Measurements from ENCODE around the gene DNMT1. TPM values are rescaled to one million over a fixed set of nuclear protein-coding genes. Genes with fewer than 3 reads are reported as not detected.
"Not testable (repeated sequence)": the region's sequence is repeated elsewhere in the genome, so short reads cannot be mapped to it uniquely, and the experiment has no call there.

The DNMT1 gene
- total RNA-seq, 2 donors from 2014 or later, result 57.5 to 61.2 TPM

GRCh38 chr19:10207026-10207425 lies 12.3 kb upstream of the DNMT1 start:
- Histone ChIP-seq H3K36me3 (no peaks in the 10 kb centered on the region), H3K27ac (no peak overlapping the region), H3K4me3 (no peak overlapping the region), H3K4me1 (ENCODE audit: control insufficient read depth in 1 of 2, low read depth in 2 of 2) (no peaks in the 10 kb centered on the region), H3K27me3 (replicated peaks; ENCODE audit: insufficient read depth) (no peaks in the 10 kb centered on the region), H3K9me3 (no peaks in the 10 kb centered on the region)
- TF ChIP-seq CTCF (IDR thresholded peaks at IDR 0.05), result no peak
- ATAC-seq (ENCODE audit: insufficient number of reproducible peaks, low FRiP score, low read depth), result no peak
- no peak for DNase-seq (ENCODE audit: low spot score)

- TF ChIP-seq CTCF (IDR thresholded peaks at IDR 0.05), result no peak
- H3K4me3 ChIP-seq, result no peak overlapping the region
- DNase-seq (ENCODE audit: low spot score), result no peak
- H3K27me3 ChIP-seq (replicated peaks; ENCODE audit: insufficient read depth), result no peaks in the 10 kb centered on the region
- H3K4me1 ChIP-seq (ENCODE audit: control insufficient read depth in 1 of 2, low read depth in 2 of 2), result no peaks in the 10 kb centered on the region
- H3K9me3 ChIP-seq, result no peaks in the 10 kb centered on the region
- H3K36me3 ChIP-seq, result no peaks in the 10 kb centered on the region
- H3K27ac ChIP-seq, result no peak overlapping the region
- no peak for ATAC-seq (ENCODE audit: insufficient number of reproducible peaks, low FRiP score, low read depth)
Observed at GRCh38 chr19:10206226-10206885, 11.6 kb upstream of the DNMT1 start.

- Histone ChIP-seq H3K27ac (no peak overlapping the region), H3K4me3 (no peak overlapping the region), H3K9me3 (no peaks in the 10 kb centered on the region), H3K27me3 (replicated peaks; ENCODE audit: insufficient read depth) (no peaks in the 10 kb centered on the region), H3K4me1 (ENCODE audit: control insufficient read depth in 1 of 2, low read depth in 2 of 2) (no peaks in the 10 kb centered on the region), H3K36me3 (no peaks in the 10 kb centered on the region)
- ATAC-seq (ENCODE audit: insufficient number of reproducible peaks, low FRiP score, low read depth), result no peak
- TF ChIP-seq CTCF (IDR thresholded peaks at IDR 0.05), result no peak
- DNase-seq (ENCODE audit: low spot score), result no peak
Observed at GRCh38 chr19:10205636-10206035, 10.9 kb upstream of the DNMT1 start.

- no peak for ATAC-seq (ENCODE audit: insufficient number of reproducible peaks, low FRiP score, low read depth)
Observed at GRCh38 chr19:10203686-10204085, 8.9 kb upstream of the DNMT1 start.

GRCh38 chr19:10201176-10201575 lies 6.4 kb upstream of the DNMT1 start:
- no peak for TF ChIP-seq CTCF (IDR thresholded peaks at IDR 0.05)
- H3K27ac ChIP-seq, result no peak overlapping the region
- no peaks in the 10 kb centered on the region for H3K4me1 ChIP-seq (ENCODE audit: control insufficient read depth in 1 of 2, low read depth in 2 of 2)
- ATAC-seq (ENCODE audit: insufficient number of reproducible peaks, low FRiP score, low read depth) (no peak), DNase-seq (ENCODE audit: low spot score) (no peak)
- no peaks in the 10 kb centered on the region for H3K36me3 ChIP-seq
- H3K27me3 ChIP-seq (replicated peaks; ENCODE audit: insufficient read depth), result no peaks in the 10 kb centered on the region
- H3K9me3 ChIP-seq, result no peaks in the 10 kb centered on the region
- no peak overlapping the region for H3K4me3 ChIP-seq

More at GRCh38 chr19:10203686-10204085, 8.9 kb upstream of the DNMT1 start:
- no peaks in the 10 kb centered on the region for H3K36me3 ChIP-seq
- no peak overlapping the region for H3K4me3 ChIP-seq
- H3K27ac ChIP-seq, result no peak overlapping the region
- no peaks in the 10 kb centered on the region for H3K4me1 ChIP-seq (ENCODE audit: control insufficient read depth in 1 of 2, low read depth in 2 of 2)
- DNase-seq (ENCODE audit: low spot score), result no peak
- no peaks in the 10 kb centered on the region for H3K27me3 ChIP-seq (replicated peaks; ENCODE audit: insufficient read depth)
- no peak for TF ChIP-seq CTCF (IDR thresholded peaks at IDR 0.05)
- no peaks in the 10 kb centered on the region for H3K9me3 ChIP-seq

GRCh38 chr19:10200101-10200500 lies 5.3 kb upstream of the DNMT1 start:
- H3K4me3 ChIP-seq; H3K27ac ChIP-seq; H3K36me3 ChIP-seq; H3K4me1 ChIP-seq (ENCODE audit: control insufficient read depth in 1 of 2, low read depth in 2 of 2); H3K9me3 ChIP-seq; DNase-seq (ENCODE audit: low spot score); ATAC-seq (ENCODE audit: insufficient number of reproducible peaks, low FRiP score, low read depth); H3K27me3 ChIP-seq (replicated peaks; ENCODE audit: insufficient read depth): not testable (repeated sequence)

GRCh38 chr19:10198889-10199644 lies 4.3 kb upstream of the DNMT1 start:
- H3K4me3 ChIP-seq; H3K36me3 ChIP-seq; H3K27me3 ChIP-seq (replicated peaks; ENCODE audit: insufficient read depth); H3K27ac ChIP-seq; ATAC-seq (ENCODE audit: insufficient number of reproducible peaks, low FRiP score, low read depth); H3K9me3 ChIP-seq; DNase-seq (ENCODE audit: low spot score); H3K4me1 ChIP-seq (ENCODE audit: control insufficient read depth in 1 of 2, low read depth in 2 of 2): not testable (repeated sequence)

Data from thoracic aorta (tissue), 2 donors.